Transverse colon (tissue), 4 donors: ENCODE measurements around the gene LRIT1. TPM values are rescaled to one million over a fixed set of nuclear protein-coding genes. Genes with fewer than 3 reads are reported as not detected.

ENCODE experiments used
- DNase-seq: peaks from one replicate; pipeline ENCODE4 v3.0.0-alpha.2; 2019
- H3K27ac ChIP-seq, 4 donors: fragments of 200-600 bp; sonication (generic); 2 replicates each; pipeline ENCODE4 v1.5.1; 2016 to 2018; ENCODE audit warnings: inconsistent platforms in 4 of 4
- H3K27me3 ChIP-seq: fragments of 200-600 bp; sonication (generic); 2 replicates; pipeline ENCODE4 v1.5.1; 2017; ENCODE audit warnings: inconsistent platforms
- H3K36me3 ChIP-seq, 4 donors: fragments of 200-600 bp; sonication (generic); 2 replicates each; pipeline ENCODE4 v1.5.1; 2017 to 2019; ENCODE audit warnings: inconsistent platforms in 4 of 4
- H3K4me1 ChIP-seq, 4 donors: fragments of 200-600 bp; sonication (generic); 2 replicates each; pipeline ENCODE4 v1.5.1; 2017 to 2020; ENCODE audit warnings: inconsistent platforms in 4 of 4
- H3K4me3 ChIP-seq, 4 donors: fragments of 200-600 bp; sonication (generic); 1 replicate in 1 of 4; 2 replicates in 3 of 4; pipeline versions ENCODE4 v1.5.1 to v1.6.1; 2017 to 2019; ENCODE audit warnings: inconsistent platforms in 4 of 4
- H3K9me3 ChIP-seq, 2 donors: fragments of 200-600 bp; sonication (generic); 2 replicates each; pipeline ENCODE4 v1.5.1; 2017 to 2019; ENCODE audit warnings: inconsistent platforms in 2 of 2
- EP300 ChIP-seq: sonication (generic); formaldehyde crosslinking; IDR thresholded peaks from one replicate; pipeline ENCODE4 v1.6.1; 2017; ENCODE audit warnings: antibody characterized with exemption, low read depth
- POLR2A ChIP-seq: fragments of 450-650 bp; IDR thresholded peaks from one replicate; pipeline ENCODE4 v1.6.1; 2016; ENCODE audit warnings: antibody characterized with exemption, mild to moderate bottlenecking, moderate library complexity
- POLR2AphosphoS5 ChIP-seq, 3 donors: sonication (generic); formaldehyde crosslinking; IDR thresholded peaks; one replicate each; pipeline ENCODE4 v1.6.1; 2016; ENCODE audit warnings: antibody characterized with exemption in 3 of 3
- WGBS, 2 donors: methylation state at CpG; one replicate each; pipeline ENCODE4 v1.1.5; 2018; ENCODE audit warnings: low coverage in 1 of 2; 5-methylcytosine and 5-hydroxymethylcytosine counted together
- in situ Hi-C, 4 donors: fragments of 200-750 bp; cut with MboI; loops; one replicate each; pipeline versions ENCODE4 v1.15.0 to v1.15.1; 2017; ENCODE audit warnings: low sequenced_read_pairs in 3 of 4, low pct_ligation_motif_present in 1 of 4, low pct_unique_long_range_greater_than_20kb in 1 of 4
- intact Hi-C: fragments of 100-400 bp; cut with DNase I; formaldehyde crosslinking; loops from one replicate; pipeline ENCODE4 v1.15.1; 2023; ENCODE audit warnings: low total_unique reads
- total RNA-seq, 4 donors: library from RNA; depleted of rRNA; stranded (reverse); fragments of >200 nt; gene quantifications; one replicate each; pipeline ENCODE4 v1.1.0, GENCODE V29; 2016
- TF ChIP-seq, protein P1 (sequence below), 5 experiments: fragments of 200-600 bp in 3 of 5; fragments of 450-650 bp in 2 of 5; sonication (generic) in 3 of 5; IDR thresholded peaks; 1 replicate in 2 of 5; 2 replicates in 3 of 5; pipeline ENCODE4 v1.5.1; 2016 to 2017; ENCODE audit warnings: antibody characterized with exemption in 5 of 5, inconsistent platforms in 3 of 5, mild to moderate bottlenecking in 2 of 5, moderate library complexity in 1 of 5

LRIT1 gene
- total RNA-seq, 4 donors from 2014 or later, result not detected

DNA sequence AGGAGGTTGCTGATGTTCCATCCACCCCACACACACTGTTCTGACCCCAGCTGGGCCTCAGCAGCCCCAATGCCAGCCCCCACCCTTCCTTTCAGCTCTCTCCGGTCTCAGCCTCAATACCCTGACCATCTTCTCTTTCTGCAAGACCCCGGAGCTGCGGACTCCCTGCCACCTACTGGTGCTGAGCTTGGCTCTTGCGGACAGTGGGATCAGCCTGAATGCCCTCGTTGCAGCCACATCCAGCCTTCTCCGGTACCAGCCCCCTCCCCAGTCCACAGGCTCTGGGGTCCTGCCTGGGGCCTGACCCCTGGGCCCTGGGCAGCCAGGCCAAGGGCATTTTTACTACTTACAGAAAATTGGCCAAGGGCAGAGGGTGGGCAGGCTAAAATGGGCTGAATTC, 6.2 kb upstream of the LRIT1 start:
- Histone ChIP-seq H3K27me3 (no peaks in the 10 kb centered on the region), H3K36me3 (no peaks in the 10 kb centered on the region), H3K4me3 (no peak overlapping the region), H3K27ac (no peak overlapping the region), H3K4me1 (no peaks in the 10 kb centered on the region), H3K9me3 (no peaks in the 10 kb centered on the region)
- TF ChIP-seq POLR2AphosphoS5 (IDR thresholded peaks at IDR 0.05), result no peak
- TF ChIP-seq EP300, result no peak
- TF ChIP-seq, protein P1, sequence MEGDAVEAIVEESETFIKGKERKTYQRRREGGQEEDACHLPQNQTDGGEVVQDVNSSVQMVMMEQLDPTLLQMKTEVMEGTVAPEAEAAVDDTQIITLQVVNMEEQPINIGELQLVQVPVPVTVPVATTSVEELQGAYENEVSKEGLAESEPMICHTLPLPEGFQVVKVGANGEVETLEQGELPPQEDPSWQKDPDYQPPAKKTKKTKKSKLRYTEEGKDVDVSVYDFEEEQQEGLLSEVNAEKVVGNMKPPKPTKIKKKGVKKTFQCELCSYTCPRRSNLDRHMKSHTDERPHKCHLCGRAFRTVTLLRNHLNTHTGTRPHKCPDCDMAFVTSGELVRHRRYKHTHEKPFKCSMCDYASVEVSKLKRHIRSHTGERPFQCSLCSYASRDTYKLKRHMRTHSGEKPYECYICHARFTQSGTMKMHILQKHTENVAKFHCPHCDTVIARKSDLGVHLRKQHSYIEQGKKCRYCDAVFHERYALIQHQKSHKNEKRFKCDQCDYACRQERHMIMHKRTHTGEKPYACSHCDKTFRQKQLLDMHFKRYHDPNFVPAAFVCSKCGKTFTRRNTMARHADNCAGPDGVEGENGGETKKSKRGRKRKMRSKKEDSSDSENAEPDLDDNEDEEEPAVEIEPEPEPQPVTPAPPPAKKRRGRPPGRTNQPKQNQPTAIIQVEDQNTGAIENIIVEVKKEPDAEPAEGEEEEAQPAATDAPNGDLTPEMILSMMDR (IDR thresholded peaks at IDR 0.05), result no peak
- TF ChIP-seq POLR2A, result no peak
- no peak for DNase-seq
- in situ Hi-C loops, result no loop called here
- intact Hi-C loops, result no loop called here
- 90% methylated on average over 6 of the region's 6 CpGs; no CpG with 5 or more reads in 1 of the 2 donors for WGBS, 2 donors

DNA sequence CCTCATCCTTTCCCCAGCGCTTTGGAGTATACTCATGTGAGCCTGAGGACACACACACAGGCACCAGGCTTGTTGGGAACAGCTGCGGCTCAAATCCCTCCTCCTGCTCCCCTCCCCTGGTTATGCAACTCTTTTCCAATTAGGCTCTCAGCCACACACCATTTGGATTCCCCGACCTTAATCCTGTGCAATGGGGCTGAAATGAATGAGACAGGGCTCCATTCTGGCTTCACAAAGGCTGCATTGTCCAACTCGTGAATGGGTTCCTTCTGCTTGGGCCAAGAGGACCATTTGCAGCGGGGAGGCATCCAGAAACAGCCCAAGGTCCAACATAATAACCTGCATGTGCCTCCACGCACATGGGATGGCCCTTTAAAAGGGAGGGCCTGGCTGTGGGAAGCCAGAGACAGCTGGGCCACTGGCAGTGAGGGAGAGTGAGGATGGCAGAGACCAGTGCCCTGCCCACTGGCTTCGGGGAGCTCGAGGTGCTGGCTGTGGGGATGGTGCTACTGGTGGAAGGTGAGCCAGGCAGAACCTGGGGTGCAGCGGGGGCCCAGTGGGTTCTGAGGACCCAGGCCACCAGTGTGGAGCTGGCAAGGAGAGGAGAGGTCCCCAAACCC, 3.4 kb upstream of the LRIT1 start, which contains the start of gene RGR:
Gene RGR (plus strand): TSS at position 403 of the 620 bp plus-strand sequence. CDS start 38 bp downstream, at position 441.
- no peak for DNase-seq
- no peaks in the 10 kb centered on the region for H3K27me3 ChIP-seq

DNA sequence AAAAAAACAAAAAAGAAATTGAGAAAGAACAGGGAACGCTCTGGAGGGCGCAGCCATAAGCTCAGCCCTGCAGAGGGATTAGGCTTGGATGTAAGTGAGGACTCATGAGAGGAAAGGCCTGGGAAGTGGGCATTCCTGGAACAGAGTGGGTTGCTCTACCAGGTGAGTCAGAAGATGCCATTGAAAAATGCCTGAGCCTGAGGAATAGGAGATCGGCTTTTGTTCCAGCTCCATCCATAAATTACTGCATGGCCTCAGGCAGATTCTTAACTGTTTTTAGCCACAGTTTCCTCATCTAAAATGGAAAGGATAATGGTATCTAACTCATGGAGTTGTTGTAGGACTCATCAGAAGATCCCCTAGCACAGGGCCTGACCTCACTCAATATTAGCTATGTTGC, 2.4 kb upstream of the LRIT1 start:
- Histone ChIP-seq H3K4me1 (no peaks in the 10 kb centered on the region), H3K4me3 (no peak overlapping the region), H3K36me3 (no peaks in the 10 kb centered on the region), H3K27ac (no peak overlapping the region), H3K9me3 (no peaks in the 10 kb centered on the region), H3K27me3 (no peaks in the 10 kb centered on the region)
- DNase-seq, result no peak
- in situ Hi-C loops (no loop called here), intact Hi-C loops (no loop called here)
- TF ChIP-seq EP300 (no peak), POLR2A (no peak), POLR2AphosphoS5 (IDR thresholded peaks at IDR 0.05) (no peak)
- WGBS, 2 donors, result 88 to 100% methylated on average over 1 to 3 of the region's 3 CpGs

More for the DNA sequence above, 3.4 kb upstream of the LRIT1 start, which contains the start of gene RGR:
- in situ Hi-C loops, result no loop called here
- TF ChIP-seq POLR2AphosphoS5 (IDR thresholded peaks at IDR 0.05) (no peak), EP300 (no peak), POLR2A (no peak)
- TF ChIP-seq, protein P1 (IDR thresholded peaks at IDR 0.05), result no peak
- no peak within 1 kb of the TSS for H3K27ac ChIP-seq
- H3K4me3 ChIP-seq, result no peak within 1 kb of the TSS
- H3K36me3 ChIP-seq, result no peaks in the 10 kb centered on the region
- no peaks in the 10 kb centered on the region for H3K9me3 ChIP-seq
- 37 to 71% methylated on average over 1 to 9 of the region's 9 CpGs for WGBS, 2 donors
- no peaks in the 10 kb centered on the region for H3K4me1 ChIP-seq
- intact Hi-C loops, result no loop called here

DNA sequence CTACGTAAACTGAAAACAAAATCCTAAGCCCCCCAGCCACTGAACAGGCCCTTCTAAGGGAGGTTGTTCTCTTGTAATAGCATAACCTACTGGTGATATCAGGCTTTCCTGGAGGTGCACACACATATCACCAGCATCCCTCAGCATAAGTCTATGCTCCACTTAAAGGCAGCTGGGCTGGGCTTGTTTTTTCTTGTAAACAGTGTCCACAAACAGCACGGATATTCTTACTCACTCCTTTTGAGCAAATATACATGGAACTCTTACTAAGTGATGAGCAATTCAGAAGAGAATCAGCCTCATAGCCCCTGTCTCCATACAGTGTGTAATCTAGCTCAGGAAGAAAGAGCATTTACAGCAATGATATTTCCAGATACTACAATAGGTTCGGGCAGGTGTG, 2.4 kb downstream of the LRIT1 start:
- WGBS, 2 donors, result 80 to 82% methylated on average over 2 to 3 of the region's 3 CpGs
- no peaks in the 10 kb centered on the region for H3K36me3 ChIP-seq
- in situ Hi-C loops, result no loop called here

More for the DNA sequence above, 2.4 kb downstream of the LRIT1 start:
- Histone ChIP-seq H3K27ac (no peak overlapping the region), H3K27me3 (peaks cover 5% of the 10 kb centered on the region), H3K4me3 (no peak overlapping the region), H3K9me3 (no peaks in the 10 kb centered on the region), H3K4me1 (no peaks in the 10 kb centered on the region)
- no peak for DNase-seq
- TF ChIP-seq POLR2A (no peak), POLR2AphosphoS5 (IDR thresholded peaks at IDR 0.05) (no peak), EP300 (no peak)
- TF ChIP-seq, protein P1 (IDR thresholded peaks at IDR 0.05), result no peak
- intact Hi-C loops, result no loop called here
